KMS-11 (cell line): ENCODE results near the gene ST7L.

Source experiments
- H2AFZ ChIP-seq: fragments of 200-600 bp; sonication (generic); 2 replicates; pipeline ENCODE4 v1.6.1; 2016; ENCODE audit warnings: antibody characterized with exemption, mixed run types, low read depth
- H3K27ac ChIP-seq: fragments of 200-600 bp; sonication (generic); 2 replicates; pipeline ENCODE4 v1.6.1; 2016; ENCODE audit warnings: mild to moderate bottlenecking, mixed run types
- H3K27me3 ChIP-seq: fragments of 200-600 bp; sonication (generic); 2 replicates; pipeline ENCODE4 v1.6.1; 2017; ENCODE audit warnings: mild to moderate bottlenecking, low read depth, mixed run types, moderate library complexity; ENCODE audit not compliant: insufficient read depth
- H3K36me3 ChIP-seq: fragments of 200-600 bp; sonication (generic); 2 replicates; pipeline ENCODE4 v1.6.1; 2017; ENCODE audit warnings: mild to moderate bottlenecking, mixed run types; ENCODE audit not compliant: insufficient read depth
- H3K4me1 ChIP-seq: fragments of 200-600 bp; sonication (generic); 2 replicates; pipeline ENCODE4 v1.6.1; 2016; ENCODE audit warnings: mild to moderate bottlenecking, low read depth, mixed run types; ENCODE audit not compliant: poor library complexity, severe bottlenecking
- H3K4me2 ChIP-seq: fragments of 200-600 bp; sonication (generic); 2 replicates; pipeline ENCODE4 v1.7.0; 2016; ENCODE audit warnings: mild to moderate bottlenecking, mixed run types
- H3K4me3 ChIP-seq: fragments of 200-600 bp; sonication (generic); IDR thresholded peaks from 2 replicates; pipeline ENCODE4 v1.6.1; 2017; ENCODE audit warnings: low read depth, low read length, mixed read lengths; ENCODE audit not compliant: insufficient read depth
- H3K79me2 ChIP-seq: fragments of 200-600 bp; sonication (generic); 2 replicates; pipeline ENCODE4 v1.6.1; 2016; ENCODE audit warnings: low read depth, mixed run types; ENCODE audit not compliant: insufficient read depth
- H3K9ac ChIP-seq: fragments of 200-600 bp; sonication (generic); 2 replicates; pipeline ENCODE4 v1.6.1; 2016; ENCODE audit warnings: mild to moderate bottlenecking, mixed run types
- H4K20me1 ChIP-seq: fragments of 200-600 bp; sonication (generic); 2 replicates; pipeline ENCODE4 v1.6.1; 2016; ENCODE audit warnings: mild to moderate bottlenecking, mixed run types; ENCODE audit not compliant: insufficient read depth
- CTCF ChIP-seq: fragments of 200-600 bp; sonication (generic); conservative IDR thresholded peaks from 2 replicates; pipeline ENCODE4 v1.6.1; 2017; ENCODE audit warnings: low read depth, mild to moderate bottlenecking, antibody characterized with exemption, low read length, moderate library complexity, mixed read lengths

The ST7L gene

GRCh38 chr1:112605633-112606327 lies 13.2 kb downstream of the ST7L start:
- TF ChIP-seq CTCF, result no peak
- H3K27me3 ChIP-seq, result no peaks in the 10 kb centered on the region
- H3K36me3 ChIP-seq, result no peaks in the 10 kb centered on the region

GRCh38 chr1:112603541-112603940 lies 15.4 kb downstream of the ST7L start:
- TF ChIP-seq CTCF, result no peak
- H3K4me1 ChIP-seq, result no peaks in the 10 kb centered on the region
- no peaks in the 10 kb centered on the region for H3K36me3 ChIP-seq

More at GRCh38 chr1:112605633-112606327, 13.2 kb downstream of the ST7L start:
- Histone ChIP-seq H3K9ac (no peak overlapping the region), H3K4me3 (no peak overlapping the region), H4K20me1 (no peaks in the 10 kb centered on the region), H2AFZ (no peak overlapping the region), H3K27ac (no peak overlapping the region), H3K4me2 (no peak overlapping the region), H3K4me1 (no peaks in the 10 kb centered on the region), H3K79me2 (no peaks in the 10 kb centered on the region)

GRCh38 chr1:112603012-112603411 lies 15.9 kb downstream of the ST7L start:
- Histone ChIP-seq H3K4me2 (no peak overlapping the region), H2AFZ (no peak overlapping the region), H4K20me1 (no peaks in the 10 kb centered on the region), H3K4me3 (no peak overlapping the region), H3K79me2 (no peaks in the 10 kb centered on the region), H3K27ac (no peak overlapping the region), H3K27me3 (no peaks in the 10 kb centered on the region), H3K4me1 (no peaks in the 10 kb centered on the region), H3K9ac (no peak overlapping the region), H3K36me3 (no peaks in the 10 kb centered on the region)
- no peak for TF ChIP-seq CTCF

More at GRCh38 chr1:112603541-112603940, 15.4 kb downstream of the ST7L start:
- no peak overlapping the region for H3K4me3 ChIP-seq
- no peaks in the 10 kb centered on the region for H3K27me3 ChIP-seq
- H3K27ac ChIP-seq, result no peak overlapping the region
- no peak overlapping the region for H3K9ac ChIP-seq
- H2AFZ ChIP-seq, result no peak overlapping the region
- no peaks in the 10 kb centered on the region for H4K20me1 ChIP-seq
- no peaks in the 10 kb centered on the region for H3K79me2 ChIP-seq
- H3K4me2 ChIP-seq, result no peak overlapping the region

- Histone ChIP-seq H3K27ac (no peak overlapping the region), H3K36me3 (no peaks in the 10 kb centered on the region), H3K9ac (no peak overlapping the region), H2AFZ (no peak overlapping the region), H3K79me2 (no peaks in the 10 kb centered on the region), H3K4me3 (no peak overlapping the region), H3K4me2 (no peak overlapping the region), H3K27me3 (no peaks in the 10 kb centered on the region), H4K20me1 (no peaks in the 10 kb centered on the region), H3K4me1 (no peaks in the 10 kb centered on the region)
- TF ChIP-seq CTCF, result no peak
These were observed 19.5 kb downstream of the ST7L start for GRCh38 chr1:112599477-112599876.
